ENCODE results near the gene ZNF439. TPM values are rescaled to one million over a fixed set of nuclear protein-coding genes. Genes with fewer than 3 reads are reported as not detected.
"Not testable (repeated sequence)": the region's sequence is repeated elsewhere in the genome, so short reads cannot be mapped to it uniquely, and the experiment has no call there.

The ZNF439 gene
- total and polyA plus RNA-seq, 2 donors (not counting 1 experiment from before 2014, with no cell fraction given), result 19.7 to 48.6 TPM

DNA sequence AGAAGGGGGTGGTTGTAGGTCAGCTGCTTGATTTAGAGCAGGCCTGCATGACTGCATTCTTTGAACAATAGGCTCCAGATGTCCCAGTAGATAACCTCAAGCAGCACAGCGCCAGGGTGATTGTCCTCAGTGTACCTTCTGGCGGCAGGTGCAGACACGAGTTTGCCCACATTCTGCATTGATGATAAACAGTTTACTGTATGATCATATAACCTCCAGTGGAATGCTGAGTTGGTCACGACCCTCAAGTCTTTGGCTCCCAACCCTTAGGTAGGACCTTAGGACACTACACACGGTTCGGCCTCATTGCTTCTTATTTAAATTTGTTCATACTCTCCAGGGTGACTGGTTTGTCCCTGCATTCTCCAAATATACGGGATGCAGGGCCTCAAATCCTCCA lies 12.2 kb downstream of the ZNF439 start:
- Histone ChIP-seq H3K79me2 (ENCODE audit: control insufficient read depth, insufficient read depth, low read length) (peaks cover 90% of the 10 kb centered on the region), H2AFZ (ENCODE audit: insufficient read depth, low read depth, low read length, poor library complexity, severe bottlenecking) (no peak overlapping the region), H3K27ac (ENCODE audit: low read length in 2 of 2) (no peak overlapping the region), H3K4me2 (replicated peaks; ENCODE audit: low read depth, low read length, poor library complexity, severe bottlenecking) (no peak overlapping the region), H3K36me3 (replicated peaks in 1 of 2; ENCODE audit: control extremely low read depth in 1 of 2, control insufficient read depth in 1 of 2, extremely low read depth in 1 of 2, insufficient read depth in 2 of 2, low read length in 1 of 2) (peaks cover 8 to 21% of the 10 kb centered on the region in 2 experiments), H3K27me3 (replicated peaks in 1 of 4; ENCODE audit: control extremely low read depth in 1 of 4, control insufficient read depth in 3 of 4, insufficient read depth in 4 of 4, low read length in 3 of 4) (no peaks in the 10 kb centered on the region), H3K4me3 (ENCODE audit: control extremely low read depth in 1 of 5, extremely low read depth in 1 of 5, insufficient read depth in 1 of 5, low read depth in 2 of 5, low read length in 4 of 5) (no peak overlapping the region), H4K20me1 (ENCODE audit: control insufficient read depth, insufficient read depth, low read length, poor library complexity, severe bottlenecking) (peaks cover 56% of the 10 kb centered on the region), H3K4me1 (ENCODE audit: control insufficient read depth in 2 of 2, insufficient read depth in 2 of 2, low read length in 2 of 2) (no peaks in the 10 kb centered on the region), H3K9ac (ENCODE audit: low read length) (no peak overlapping the region), H3K9me3 (ENCODE audit: control extremely low read depth in 1 of 3, control insufficient read depth in 2 of 3, insufficient read depth in 1 of 3, low read length in 2 of 3) (peaks cover 11 to 46% (median 41%) of the 10 kb centered on the region in 3 donors)
- no peak overlapping the region for H3K27ac Mint-ChIP-seq
- peaks cover 6% of the 10 kb centered on the region for H3K4me1 Mint-ChIP-seq
- ATAC-seq (ENCODE audit: low read depth) (no peak), DNase-seq (no peak)
- H3K4me3 Mint-ChIP-seq, result no peak overlapping the region
- CTCF ChIA-PET, result no interaction called here
- no peaks in the 10 kb centered on the region for H3K27me3 Mint-ChIP-seq
- intact Hi-C loops (cut with micrococcal nuclease), result no loop called here
- H3K9me3 Mint-ChIP-seq (ENCODE audit: insufficient read depth), result peaks cover 14% of the 10 kb centered on the region
- POLR2A ChIA-PET, result no interaction called here
- TF ChIP-seq, protein P1, sequence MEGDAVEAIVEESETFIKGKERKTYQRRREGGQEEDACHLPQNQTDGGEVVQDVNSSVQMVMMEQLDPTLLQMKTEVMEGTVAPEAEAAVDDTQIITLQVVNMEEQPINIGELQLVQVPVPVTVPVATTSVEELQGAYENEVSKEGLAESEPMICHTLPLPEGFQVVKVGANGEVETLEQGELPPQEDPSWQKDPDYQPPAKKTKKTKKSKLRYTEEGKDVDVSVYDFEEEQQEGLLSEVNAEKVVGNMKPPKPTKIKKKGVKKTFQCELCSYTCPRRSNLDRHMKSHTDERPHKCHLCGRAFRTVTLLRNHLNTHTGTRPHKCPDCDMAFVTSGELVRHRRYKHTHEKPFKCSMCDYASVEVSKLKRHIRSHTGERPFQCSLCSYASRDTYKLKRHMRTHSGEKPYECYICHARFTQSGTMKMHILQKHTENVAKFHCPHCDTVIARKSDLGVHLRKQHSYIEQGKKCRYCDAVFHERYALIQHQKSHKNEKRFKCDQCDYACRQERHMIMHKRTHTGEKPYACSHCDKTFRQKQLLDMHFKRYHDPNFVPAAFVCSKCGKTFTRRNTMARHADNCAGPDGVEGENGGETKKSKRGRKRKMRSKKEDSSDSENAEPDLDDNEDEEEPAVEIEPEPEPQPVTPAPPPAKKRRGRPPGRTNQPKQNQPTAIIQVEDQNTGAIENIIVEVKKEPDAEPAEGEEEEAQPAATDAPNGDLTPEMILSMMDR (IDR thresholded peaks at IDR 0.05), result no peak
- WGBS (ENCODE audit: insufficient coverage), result 100% methylated on average over 4 of the region's 7 CpGs

DNA sequence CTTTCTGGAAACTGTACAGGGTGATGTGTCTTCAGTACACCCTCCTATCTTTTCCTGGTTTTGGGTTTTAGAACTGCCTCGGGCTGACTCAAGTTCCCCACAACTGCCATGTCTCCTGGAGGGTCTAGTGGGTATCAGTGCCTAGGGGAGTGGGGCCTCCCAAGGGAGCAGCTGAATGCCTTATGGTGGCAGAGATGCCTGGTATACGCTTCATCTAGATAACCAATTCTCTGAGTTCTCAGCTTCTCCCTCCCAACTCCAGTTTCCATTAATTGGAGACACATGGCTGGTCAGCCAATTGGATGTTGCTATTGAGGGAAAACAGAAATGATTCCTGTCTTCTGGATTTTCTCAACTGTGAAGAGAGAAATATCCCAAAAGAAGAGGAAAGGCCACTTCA lies 12.8 kb downstream of the ZNF439 start:
- Histone ChIP-seq H3K4me3 (ENCODE audit: control extremely low read depth in 1 of 5, extremely low read depth in 1 of 5, insufficient read depth in 1 of 5, low read depth in 2 of 5, low read length in 4 of 5) (no peak overlapping the region), H3K4me1 (ENCODE audit: control insufficient read depth in 2 of 2, insufficient read depth in 2 of 2, low read length in 2 of 2) (no peaks in the 10 kb centered on the region), H3K36me3 (replicated peaks in 1 of 2; ENCODE audit: control extremely low read depth in 1 of 2, control insufficient read depth in 1 of 2, extremely low read depth in 1 of 2, insufficient read depth in 2 of 2, low read length in 1 of 2) (peaks cover 9 to 25% of the 10 kb centered on the region in 2 experiments), H3K27me3 (replicated peaks in 1 of 4; ENCODE audit: control extremely low read depth in 1 of 4, control insufficient read depth in 3 of 4, insufficient read depth in 4 of 4, low read length in 3 of 4) (no peaks in the 10 kb centered on the region), H3K9ac (ENCODE audit: low read length) (no peak overlapping the region), H3K27ac (ENCODE audit: low read length in 2 of 2) (no peak overlapping the region), H4K20me1 (ENCODE audit: control insufficient read depth, insufficient read depth, low read length, poor library complexity, severe bottlenecking) (peaks cover 51% of the 10 kb centered on the region), H3K9me3 (ENCODE audit: control extremely low read depth in 1 of 3, control insufficient read depth in 2 of 3, insufficient read depth in 1 of 3, low read length in 2 of 3) (peaks cover 11 to 48% (median 46%) of the 10 kb centered on the region in 3 donors), H3K4me2 (replicated peaks; ENCODE audit: low read depth, low read length, poor library complexity, severe bottlenecking) (no peak overlapping the region), H2AFZ (ENCODE audit: insufficient read depth, low read depth, low read length, poor library complexity, severe bottlenecking) (no peak overlapping the region), H3K79me2 (ENCODE audit: control insufficient read depth, insufficient read depth, low read length) (peaks cover 90% of the 10 kb centered on the region)
- peaks cover 3% of the 10 kb centered on the region for H3K4me1 Mint-ChIP-seq
- no peak for TF ChIP-seq EZH2 (IDR thresholded peaks at IDR 0.05; ENCODE audit: borderline replicate concordance, insufficient read depth, low read depth, low read length, poor library complexity, severe bottlenecking)
- TF ChIP-seq, protein P1 (IDR thresholded peaks at IDR 0.05), result no peak
- no peak overlapping the region for H3K27ac Mint-ChIP-seq
- intact Hi-C loops (cut with micrococcal nuclease), result no loop called here
- WGBS (ENCODE audit: insufficient coverage), result no CpG with 5 or more reads among the region's 2 CpGs
- ChIA-PET CTCF (interaction anchor here (0.9 kb wide), 1 partner anchor 173 kb away, joined by 3 read pairs; no protein-coding TSS in a partner anchor), POLR2A (no interaction called here)
- DNase-seq, result no peak
- no peaks in the 10 kb centered on the region for H3K27me3 Mint-ChIP-seq
- H3K4me3 Mint-ChIP-seq, result no peak overlapping the region
- no peak for ATAC-seq (ENCODE audit: low read depth)
- H3K9me3 Mint-ChIP-seq (ENCODE audit: insufficient read depth), result peaks cover 14% of the 10 kb centered on the region

DNA sequence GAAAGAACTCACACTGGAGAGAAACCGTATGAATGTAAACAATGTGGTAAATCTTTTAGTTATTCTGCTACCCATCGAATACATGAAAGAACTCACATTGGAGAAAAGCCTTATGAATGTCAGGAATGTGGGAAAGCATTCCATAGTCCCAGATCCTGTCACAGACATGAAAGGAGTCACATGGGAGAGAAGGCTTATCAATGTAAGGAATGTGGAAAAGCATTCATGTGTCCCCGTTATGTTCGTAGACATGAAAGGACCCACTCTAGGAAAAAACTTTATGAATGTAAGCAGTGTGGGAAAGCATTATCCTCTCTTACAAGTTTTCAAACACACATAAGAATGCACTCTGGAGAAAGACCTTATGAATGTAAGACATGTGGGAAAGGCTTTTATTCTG lies 19.2 kb downstream of the ZNF439 start:
- peaks cover 29% of the 10 kb centered on the region for H3K79me2 ChIP-seq (ENCODE audit: control insufficient read depth, insufficient read depth, low read length)
- DNase-seq; intact Hi-C loops (cut with micrococcal nuclease): not testable (repeated sequence)

More for the DNA sequence above, 19.2 kb downstream of the ZNF439 start:
- POLR2A ChIA-PET; H3K4me3 Mint-ChIP-seq; H3K4me2 ChIP-seq (replicated peaks; ENCODE audit: low read depth, low read length, poor library complexity, severe bottlenecking); H3K9ac ChIP-seq (ENCODE audit: low read length); H3K27ac Mint-ChIP-seq; ATAC-seq (ENCODE audit: low read depth); H3K4me1 ChIP-seq (ENCODE audit: control insufficient read depth in 2 of 2, insufficient read depth in 2 of 2, low read length in 2 of 2); H4K20me1 ChIP-seq (ENCODE audit: control insufficient read depth, insufficient read depth, low read length, poor library complexity, severe bottlenecking); H3K27me3 Mint-ChIP-seq; H2AFZ ChIP-seq (ENCODE audit: insufficient read depth, low read depth, low read length, poor library complexity, severe bottlenecking); H3K4me1 Mint-ChIP-seq; H3K27ac ChIP-seq (ENCODE audit: low read length in 2 of 2); CTCF ChIA-PET; H3K27me3 ChIP-seq (replicated peaks in 1 of 4; ENCODE audit: control extremely low read depth in 1 of 4, control insufficient read depth in 3 of 4, insufficient read depth in 4 of 4, low read length in 3 of 4): not testable (repeated sequence)
- Histone ChIP-seq H3K36me3 (replicated peaks in 1 of 2; ENCODE audit: control extremely low read depth in 1 of 2, control insufficient read depth in 1 of 2, extremely low read depth in 1 of 2, insufficient read depth in 2 of 2, low read length in 1 of 2) (peaks cover 25 to 39% of the 10 kb centered on the region in 2 experiments), H3K9me3 (ENCODE audit: control extremely low read depth in 1 of 3, control insufficient read depth in 2 of 3, insufficient read depth in 1 of 3, low read length in 2 of 3) (peaks cover 21 to 79% (median 57%) of the 10 kb centered on the region in 3 donors), H3K4me3 (ENCODE audit: control extremely low read depth in 1 of 5, extremely low read depth in 1 of 5, insufficient read depth in 1 of 5, low read depth in 2 of 5, low read length in 4 of 5) (peak overlapping the region in 1 of 5 experiments; percentile 16)
- peaks cover 38% of the 10 kb centered on the region for H3K9me3 Mint-ChIP-seq (ENCODE audit: insufficient read depth)
- whole genome bisulfite sequencing (ENCODE audit: insufficient coverage), result no CpG with 5 or more reads among the region's 4 CpGs
